Fibroblast of peridontal ligament (primary cell): ENCODE results near the gene SYNGR4.
A peak's percentile ranks its signal among the peaks of the same experiment; 100 is the strongest.
"Not testable (repeated sequence)": the region's sequence is repeated elsewhere in the genome, so short reads cannot be mapped to it uniquely, and the experiment has no call there.

Source experiments
- DNase-seq: peaks from one replicate; pipeline ENCODE4 v3.0.0-alpha.2; 2010; ENCODE audit errors: extremely low read depth

SYNGR4 gene

GRCh38 chr19:48371367-48371766 is 7.2 kb downstream of the SYNGR4 start:
- no peak for DNase-seq

GRCh38 chr19:48371771-48372170 is 7.6 kb downstream of the SYNGR4 start:
- DNase-seq = not testable (repeated sequence)

GRCh38 chr19:48372904-48373303 is 8.7 kb downstream of the SYNGR4 start:
- DNase-seq = no peak

GRCh38 chr19:48373567-48373966 is 9.4 kb downstream of the SYNGR4 start:
- DNase-seq = no peak

GRCh38 chr19:48378194-48378570 is 14.0 kb downstream of the SYNGR4 start:
- DNase-seq = no peak

GRCh38 chr19:48379058-48379457 is 14.9 kb downstream of the SYNGR4 start:
- DNase-seq = no peak

- no peak for DNase-seq
Observed at GRCh38 chr19:48381178-48381950, 17.2 kb downstream of the SYNGR4 start.

- no peak for DNase-seq
Observed at GRCh38 chr19:48382286-48382685, 18.1 kb downstream of the SYNGR4 start.

GRCh38 chr19:48385461-48386087 is 21.4 kb downstream of the SYNGR4 start:
- no peak for DNase-seq

GRCh38 chr19:48386981-48387380 is 22.8 kb downstream of the SYNGR4 start:
- no peak for DNase-seq

GRCh38 chr19:48390188-48391099 is 26.3 kb downstream of the SYNGR4 start:
- DNase-seq = peak; percentile 53

GRCh38 chr19:48391100-48392005 is 27.2 kb downstream of the SYNGR4 start, which contains the start of gene KDELR1:
KDELR1 (minus strand) TSS chr19:48391551; CDS start chr19:48391358, 193 bp downstream.
- peak; percentile 66 for DNase-seq

GRCh38 chr19:48392006-48392344 is 27.8 kb downstream of the SYNGR4 start:
- DNase-seq = not testable (repeated sequence)

GRCh38 chr19:48392860-48393558 is 28.8 kb downstream of the SYNGR4 start:
- no peak for DNase-seq

GRCh38 chr19:48393559-48394330 is 29.6 kb downstream of the SYNGR4 start, which contains the start of gene GRIN2D:
GRIN2D (plus strand) TSS chr19:48393668; CDS start chr19:48398393, 4,725 bp downstream.
- DNase-seq = peak; percentile 18

- no peak for DNase-seq
Observed at GRCh38 chr19:48394331-48395169, 30.4 kb downstream of the SYNGR4 start.

- no peak for DNase-seq
Observed at GRCh38 chr19:48395170-48395455, 30.9 kb downstream of the SYNGR4 start.

GRCh38 chr19:48395499-48395898 is 31.3 kb downstream of the SYNGR4 start:
- DNase-seq = no peak
